T1000 (cell line): ENCODE results near the gene MICAL2.
A peak's percentile ranks its signal among the peaks of the same experiment; 100 is the strongest.

Source experiments
- DNase-seq: peaks from one replicate; lab custom pipeline; 2025; ENCODE audit warnings: mixed read lengths; lab: John Stamatoyannopoulos, UW

The MICAL2 gene

GRCh38 chr11:12076840-12077534 is 33.4 kb upstream of the MICAL2 start:
- DNase-seq, result no peak

- no peak for DNase-seq
These were observed 32.7 kb upstream of the MICAL2 start for GRCh38 chr11:12077535-12078280.

- peak; percentile 71 for DNase-seq
These were observed 30.4 kb upstream of the MICAL2 start for GRCh38 chr11:12079726-12080556.

- no peak for DNase-seq
These were observed 27.0 kb upstream of the MICAL2 start for GRCh38 chr11:12083380-12083779.

- DNase-seq, result no peak
These were observed 26.1 kb upstream of the MICAL2 start for GRCh38 chr11:12084256-12084655.

GRCh38 chr11:12085371-12086251 is 24.8 kb upstream of the MICAL2 start:
- no peak for DNase-seq

- DNase-seq, result peak; percentile 54
These were observed 23.9 kb upstream of the MICAL2 start for GRCh38 chr11:12086271-12087074.

GRCh38 chr11:12087075-12088004 is 23.1 kb upstream of the MICAL2 start:
- DNase-seq, result no peak

- no peak for DNase-seq
These were observed 22.3 kb upstream of the MICAL2 start for GRCh38 chr11:12088047-12088481.

- no peak for DNase-seq
These were observed 21.9 kb upstream of the MICAL2 start for GRCh38 chr11:12088531-12088930.

GRCh38 chr11:12089041-12089440 is 21.3 kb upstream of the MICAL2 start:
- DNase-seq, result no peak

GRCh38 chr11:12089473-12089872 is 20.9 kb upstream of the MICAL2 start:
- DNase-seq, result no peak

GRCh38 chr11:12090061-12090591 is 20.3 kb upstream of the MICAL2 start:
- no peak for DNase-seq

- no peak for DNase-seq
These were observed 19.6 kb upstream of the MICAL2 start for GRCh38 chr11:12090761-12091258.

- DNase-seq, result no peak
These were observed 18.3 kb upstream of the MICAL2 start for GRCh38 chr11:12091956-12092558.

GRCh38 chr11:12092714-12093113 is 17.7 kb upstream of the MICAL2 start:
- no peak for DNase-seq

GRCh38 chr11:12094872-12095800 is 15.3 kb upstream of the MICAL2 start:
- DNase-seq, result no peak

GRCh38 chr11:12097219-12097618 is 13.2 kb upstream of the MICAL2 start:
- no peak for DNase-seq
